ENCODE measurements around the gene LSMEM2.

Gene LSMEM2

GRCh38 chr3:50293079-50293801 is 14.4 kb downstream of the LSMEM2 start:
- TF ChIP-seq CTCF (conservative IDR thresholded peaks at IDR 0.05; ENCODE audit: low read length): no peak
- no peak overlapping the region for H3K4me3 ChIP-seq (ENCODE audit: low read length)
- no peak for DNase-seq (ENCODE audit: low read depth)

DNA sequence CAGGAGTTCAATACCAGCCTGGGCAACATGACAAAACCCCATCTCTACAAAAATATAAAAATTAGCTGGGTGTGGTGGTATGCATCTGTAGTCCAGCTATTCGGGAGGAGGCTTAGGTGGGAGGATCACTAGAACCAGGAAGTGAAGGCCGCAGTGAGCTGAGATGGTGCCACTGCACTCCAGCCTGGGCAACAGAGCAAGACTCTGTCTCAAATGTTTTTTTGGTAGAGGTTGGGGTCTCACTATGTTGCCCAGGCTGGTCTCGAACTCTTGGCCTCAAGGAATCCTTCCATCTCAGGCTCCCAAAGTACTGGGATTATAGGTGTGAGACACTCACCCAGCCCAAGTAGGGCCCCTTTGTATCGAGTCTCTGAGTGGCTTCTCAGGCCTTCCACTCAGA is 15.2 kb downstream of the LSMEM2 start:
- no peak for TF ChIP-seq CTCF (conservative IDR thresholded peaks at IDR 0.05; ENCODE audit: low read length)
- no peak overlapping the region for H3K4me3 ChIP-seq (ENCODE audit: low read length)
- no peak for DNase-seq (ENCODE audit: low read depth)

DNA sequence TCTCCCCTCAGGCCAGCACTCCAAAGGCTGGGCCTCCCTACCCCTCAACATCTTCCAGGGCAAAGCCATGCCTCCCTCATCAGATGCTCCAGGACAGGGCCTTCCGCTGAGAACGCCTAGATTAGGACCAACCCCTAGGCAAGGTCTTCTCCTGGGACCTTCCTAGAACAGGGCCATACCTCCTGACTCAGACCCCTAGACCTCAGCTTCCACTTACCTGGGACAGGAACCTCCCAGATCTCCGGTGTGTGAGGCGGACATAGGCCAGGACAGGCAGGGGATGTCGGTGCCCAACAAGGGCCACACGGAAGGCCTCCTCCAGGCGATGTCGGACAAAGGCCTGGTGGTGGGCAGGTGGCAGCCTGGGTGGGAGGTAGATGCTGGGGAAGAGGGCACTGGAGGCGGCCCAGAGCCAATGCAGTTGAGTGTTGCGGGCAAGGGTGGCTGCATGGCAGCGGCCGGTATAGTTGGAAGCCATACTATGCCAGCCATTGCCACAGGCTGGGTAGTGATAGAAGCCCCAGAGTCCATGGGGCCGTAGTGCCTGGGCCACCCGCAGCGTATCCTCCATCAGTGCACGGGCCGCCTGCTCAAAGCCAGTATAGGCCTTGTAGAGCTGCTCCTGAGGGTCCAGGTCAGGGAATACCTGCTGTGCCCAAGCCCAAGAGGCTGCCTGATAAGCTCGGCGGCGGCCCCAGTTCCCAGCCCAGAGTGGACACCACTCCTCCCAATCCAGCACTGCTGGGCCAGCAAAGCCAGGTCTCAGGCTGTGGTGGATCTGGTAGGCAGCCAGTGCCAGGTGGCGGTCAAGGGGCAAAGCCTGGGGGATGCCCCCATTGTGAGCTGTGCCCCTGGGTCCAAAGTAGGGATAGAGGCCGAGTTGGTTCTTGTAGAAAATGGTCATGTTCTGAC is 15.9 kb downstream of the LSMEM2 start:
- no peak for TF ChIP-seq CTCF (conservative IDR thresholded peaks at IDR 0.05; ENCODE audit: low read length)
- DNase-seq (ENCODE audit: low read depth): no peak
- H3K4me3 ChIP-seq (ENCODE audit: low read length): no peak overlapping the region

GRCh38 chr3:50295553-50296431 is 16.9 kb downstream of the LSMEM2 start:
- DNase-seq (ENCODE audit: low read depth): no peak
- no peak overlapping the region for H3K4me3 ChIP-seq (ENCODE audit: low read length)
- TF ChIP-seq CTCF (conservative IDR thresholded peaks at IDR 0.05; ENCODE audit: low read length): no peak

DNA sequence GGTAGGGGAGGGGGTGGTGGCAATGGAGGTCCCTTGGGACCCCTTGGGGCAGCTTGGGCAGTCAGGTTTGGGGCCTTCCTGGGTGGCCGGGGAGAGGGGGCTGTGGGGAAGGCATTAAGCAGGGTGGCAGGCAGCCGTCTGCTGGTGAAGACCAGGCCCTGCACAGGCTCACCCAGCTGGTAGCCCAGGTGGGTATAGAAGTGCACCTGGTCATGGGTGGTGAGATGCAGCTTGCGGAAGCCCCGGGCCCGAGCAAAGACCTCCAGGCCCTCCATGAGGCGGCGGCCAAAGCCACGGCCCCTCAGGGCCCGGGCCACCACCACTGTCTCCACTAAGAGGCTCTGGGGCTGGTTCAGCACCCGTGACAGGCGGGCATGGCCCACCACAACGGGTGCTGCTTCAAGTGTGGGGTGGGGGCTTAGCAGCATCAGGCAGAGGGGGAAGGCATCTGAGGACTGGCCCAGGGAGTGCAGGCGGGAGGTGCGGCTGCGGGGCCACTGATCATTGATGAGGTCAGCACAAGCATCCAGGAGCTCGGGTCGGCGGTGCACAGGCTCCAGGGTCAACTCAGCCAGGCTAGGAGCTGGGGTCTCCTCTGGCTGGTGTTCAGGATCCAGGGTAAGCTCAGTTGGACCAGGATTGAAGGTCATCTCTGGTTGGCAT is 18.0 kb downstream of the LSMEM2 start:
- no peak for DNase-seq (ENCODE audit: low read depth)
- H3K4me3 ChIP-seq (ENCODE audit: low read length): no peak overlapping the region
- no peak for TF ChIP-seq CTCF (conservative IDR thresholded peaks at IDR 0.05; ENCODE audit: low read length)

DNA sequence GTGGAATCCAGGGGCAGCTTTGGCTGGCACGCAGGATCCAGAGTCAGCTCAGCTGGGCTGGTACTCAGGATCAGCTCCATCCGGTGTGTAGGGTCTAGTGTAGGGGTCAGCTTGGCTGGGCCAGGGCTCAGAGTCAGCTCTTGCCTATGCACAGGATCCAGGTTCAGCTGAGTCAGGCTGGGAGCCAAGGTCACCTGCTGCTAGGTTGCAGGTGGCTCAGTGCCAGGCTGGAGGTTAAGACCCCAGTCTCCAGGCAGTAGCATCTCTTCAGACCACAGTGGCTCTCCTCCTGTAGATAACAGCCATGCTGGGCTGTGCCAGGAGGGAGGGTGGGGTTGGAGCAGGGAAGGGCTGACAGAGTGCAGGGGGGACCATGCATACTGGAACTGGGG is 18.5 kb downstream of the LSMEM2 start:
- TF ChIP-seq CTCF (conservative IDR thresholded peaks at IDR 0.05; ENCODE audit: low read length): no peak

More for the DNA sequence above, 18.5 kb downstream of the LSMEM2 start:
- no peak for DNase-seq (ENCODE audit: low read depth)
- no peak overlapping the region for H3K4me3 ChIP-seq (ENCODE audit: low read length)
